CD4-positive, alpha-beta memory T cell (primary cell): ENCODE measurements around the gene CLIP2. TPM values are rescaled to one million over a fixed set of nuclear protein-coding genes. Genes with fewer than 3 reads are reported as not detected.
"Not testable (repeated sequence)": the region's sequence is repeated elsewhere in the genome, so short reads cannot be mapped to it uniquely, and the experiment has no call there.

ENCODE experiments used
- CTCF ChIA-PET: fragments of 350-600 bp; sonication (Branson Sonifier 250); formaldehyde crosslinking; loops from one replicate; lab custom pipeline; 2021; ENCODE audit warnings: inconsistent platforms; ENCODE audit not compliant: partially characterized antibody; lab: Charles Lee
- POLR2A ChIA-PET: fragments of 350-600 bp; sonication (Branson Sonifier 250); formaldehyde crosslinking; loops from one replicate; lab custom pipeline; 2021; ENCODE audit not compliant: partially characterized antibody; lab: Charles Lee
- DNase-seq, 5 donors: peaks; one replicate each; pipeline versions ENCODE4 v3.0.0 to v3.0.0-alpha.2; 2020 to 2022; ENCODE audit warnings: mixed read lengths in 1 of 5
- H3K27ac ChIP-seq: one replicate; pipeline ENCODE4 v1.7.0; 2013; ENCODE audit warnings: low read depth, low read length
- H3K27me3 ChIP-seq: 2 replicates; pipeline ENCODE4 v1.7.0; 2013; ENCODE audit warnings: mild to moderate bottlenecking, low read length, moderate library complexity; ENCODE audit not compliant: insufficient read depth
- H3K36me3 ChIP-seq: 2 replicates; pipeline ENCODE4 v1.7.0; 2013; ENCODE audit warnings: mild to moderate bottlenecking, low read length, moderate library complexity; ENCODE audit not compliant: insufficient read depth
- H3K4me1 ChIP-seq: 2 replicates; pipeline ENCODE4 v1.7.0; 2013; ENCODE audit warnings: mild to moderate bottlenecking, low read length, moderate library complexity; ENCODE audit not compliant: insufficient read depth
- H3K4me3 ChIP-seq, 2 donors: one replicate each; pipeline ENCODE4 v1.7.0; 2013; ENCODE audit warnings: low read length in 2 of 2, mild to moderate bottlenecking in 1 of 2
- H3K9me3 ChIP-seq, 2 donors: one replicate each; pipeline ENCODE4 v1.7.0; 2013; ENCODE audit warnings: low read length in 2 of 2, control low read depth in 1 of 2; ENCODE audit not compliant: control insufficient read depth in 1 of 2
- H3K27ac Mint-ChIP-seq, 7 donors: one replicate each; pipeline ENCODE4 v1.8.0; 2020 to 2021; ENCODE audit warnings: mixed read lengths in 7 of 7, mild to moderate bottlenecking in 6 of 7, inconsistent platforms in 3 of 7, moderate library complexity in 3 of 7
- H3K27me3 Mint-ChIP-seq, 2 donors: one replicate each; pipeline ENCODE4 v1.8.0; 2020 to 2021; ENCODE audit warnings: mixed read lengths in 2 of 2
- H3K36me3 Mint-ChIP-seq, 2 donors: one replicate each; pipeline ENCODE4 v1.8.0; 2020 to 2021; ENCODE audit warnings: mixed read lengths in 2 of 2, inconsistent platforms in 1 of 2, mild to moderate bottlenecking in 1 of 2
- H3K4me1 Mint-ChIP-seq, 4 donors: one replicate each; pipeline ENCODE4 v1.8.0; 2020 to 2021; ENCODE audit warnings: mixed read lengths in 4 of 4, mild to moderate bottlenecking in 1 of 4
- H3K4me3 Mint-ChIP-seq, 8 donors: one replicate each; pipeline ENCODE4 v1.8.0; 2020 to 2021; ENCODE audit warnings: mixed read lengths in 8 of 8, mild to moderate bottlenecking in 7 of 8, moderate library complexity in 6 of 8, inconsistent platforms in 3 of 8
- H3K9me3 Mint-ChIP-seq, 8 donors: one replicate each; pipeline ENCODE4 v1.8.0; 2020 to 2021; ENCODE audit warnings: mixed read lengths in 8 of 8, mild to moderate bottlenecking in 5 of 8, inconsistent platforms in 3 of 8, moderate library complexity in 1 of 8
- intact Hi-C: fragments of 100-400 bp; cut with micrococcal nuclease; formaldehyde crosslinking; loops from one replicate; pipeline ENCODE4 v1.15.1; 2023
- polyA plus RNA-seq, 2 donors: library from polyadenylated mRNA; unstranded; fragments of 300-500 nt; fragmentation: Illumina TruSeq; gene quantifications; one replicate each; pipeline ENCODE4 v1.2.3, GENCODE V29; 2021
- total RNA-seq, 2 experiments: library from RNA; stranded (reverse); gene quantifications; one replicate each; pipeline ENCODE4 v1.2.3, GENCODE V29; 2021

CLIP2 gene
- total and polyA plus RNA-seq, 4 experiments from 2014 or later: 0.15 to 5.7 (median 1.7) TPM

- no peaks in the 10 kb centered on the region for H3K4me1 Mint-ChIP-seq
- H3K9me3 Mint-ChIP-seq: no peaks in the 10 kb centered on the region
- no peaks in the 10 kb centered on the region for H3K36me3 ChIP-seq
- H3K4me3 Mint-ChIP-seq: no peak overlapping the region
- no peaks in the 10 kb centered on the region for H3K4me1 ChIP-seq
- H3K9me3 ChIP-seq: no peaks in the 10 kb centered on the region
- H3K4me3 ChIP-seq: no peak overlapping the region
- H3K27ac ChIP-seq: no peak overlapping the region
- no peak overlapping the region for H3K27ac Mint-ChIP-seq
- H3K27me3 Mint-ChIP-seq: no peaks in the 10 kb centered on the region
- POLR2A ChIA-PET: no interaction called here
- intact Hi-C loops: no loop called here
- no peak for DNase-seq
- no peaks in the 10 kb centered on the region for H3K36me3 Mint-ChIP-seq
- H3K27me3 ChIP-seq: no peaks in the 10 kb centered on the region
- CTCF ChIA-PET: no interaction called here
These were observed 60.4 kb downstream of the CLIP2 start for GRCh38 chr7:74349621-74350020.

DNA sequence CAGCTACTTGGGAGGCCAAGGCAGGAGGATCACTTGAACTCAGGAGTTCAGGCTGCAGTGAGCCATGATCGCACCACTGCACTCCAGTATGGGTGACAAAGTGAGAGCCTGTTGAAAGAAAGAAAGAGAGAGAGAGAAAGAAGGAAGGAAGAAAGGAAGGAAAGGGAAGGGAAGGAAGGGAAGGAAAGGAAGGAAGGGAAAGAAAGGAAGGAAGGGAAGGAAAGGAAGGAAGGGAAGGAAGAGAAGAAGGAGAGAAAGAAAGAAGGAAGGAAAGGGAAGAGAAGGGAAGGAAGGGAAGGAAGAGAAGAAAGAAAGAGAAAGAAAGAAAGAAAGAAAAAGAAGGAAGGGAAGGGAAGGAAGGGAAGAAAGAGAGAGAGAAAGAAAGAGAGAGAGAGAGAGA is 61.5 kb downstream of the CLIP2 start:
- Histone ChIP-seq H3K9me3 (no peaks in the 10 kb centered on the region), H3K4me3 (no peak overlapping the region), H3K27me3 (no peaks in the 10 kb centered on the region), H3K4me1 (no peaks in the 10 kb centered on the region), H3K36me3 (no peaks in the 10 kb centered on the region), H3K27ac (no peak overlapping the region)
- H3K9me3 Mint-ChIP-seq: peaks cover 0 to 2% (median 0%) of the 10 kb centered on the region in 8 donors
- no peaks in the 10 kb centered on the region for H3K4me1 Mint-ChIP-seq
- ChIA-PET CTCF (no interaction called here), POLR2A (no interaction called here)
- no peak overlapping the region for H3K4me3 Mint-ChIP-seq
- H3K27me3 Mint-ChIP-seq: no peaks in the 10 kb centered on the region
- DNase-seq: no peak
- no peak overlapping the region for H3K27ac Mint-ChIP-seq
- peaks cover 0 to 3% of the 10 kb centered on the region in 2 donors for H3K36me3 Mint-ChIP-seq
- intact Hi-C loops: no loop called here

DNA sequence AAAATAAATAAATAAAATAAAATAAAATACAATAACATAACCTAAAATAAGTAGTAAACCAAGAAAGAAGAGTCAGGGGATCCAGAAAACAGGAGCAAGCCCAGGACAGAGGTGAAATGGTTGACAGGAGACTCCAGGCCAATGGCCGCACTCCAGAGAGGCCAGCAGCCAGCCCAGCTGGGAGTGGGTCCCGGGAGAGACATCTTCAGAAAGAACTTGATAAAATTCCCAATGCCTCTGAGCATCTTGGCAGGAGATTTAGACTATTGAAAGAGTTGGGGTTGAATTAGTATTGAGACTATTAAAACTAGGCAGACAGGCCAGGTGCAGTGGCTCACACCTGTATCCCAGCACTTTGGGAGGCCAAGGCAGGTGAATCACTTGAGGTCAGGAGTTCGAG is 62.6 kb downstream of the CLIP2 start:
- Histone ChIP-seq H3K9me3 (no peaks in the 10 kb centered on the region), H3K36me3 (no peaks in the 10 kb centered on the region), H3K4me1 (no peaks in the 10 kb centered on the region), H3K27ac (no peak overlapping the region), H3K4me3 (no peak overlapping the region), H3K27me3 (no peaks in the 10 kb centered on the region)
- intact Hi-C loops: no loop called here
- Mint-ChIP-seq H3K27ac (no peak overlapping the region), H3K36me3 (peaks cover 0 to 8% of the 10 kb centered on the region in 2 donors), H3K4me1 (no peaks in the 10 kb centered on the region), H3K9me3 (peaks cover 0 to 6% (median 0%) of the 10 kb centered on the region in 8 donors), H3K4me3 (no peak overlapping the region), H3K27me3 (no peaks in the 10 kb centered on the region)
- DNase-seq: no peak
- ChIA-PET POLR2A (no interaction called here), CTCF (interaction anchor here (2.0 kb wide), 1 partner anchor 49 kb away, joined by 5 read pairs; no protein-coding TSS in a partner anchor)

DNA sequence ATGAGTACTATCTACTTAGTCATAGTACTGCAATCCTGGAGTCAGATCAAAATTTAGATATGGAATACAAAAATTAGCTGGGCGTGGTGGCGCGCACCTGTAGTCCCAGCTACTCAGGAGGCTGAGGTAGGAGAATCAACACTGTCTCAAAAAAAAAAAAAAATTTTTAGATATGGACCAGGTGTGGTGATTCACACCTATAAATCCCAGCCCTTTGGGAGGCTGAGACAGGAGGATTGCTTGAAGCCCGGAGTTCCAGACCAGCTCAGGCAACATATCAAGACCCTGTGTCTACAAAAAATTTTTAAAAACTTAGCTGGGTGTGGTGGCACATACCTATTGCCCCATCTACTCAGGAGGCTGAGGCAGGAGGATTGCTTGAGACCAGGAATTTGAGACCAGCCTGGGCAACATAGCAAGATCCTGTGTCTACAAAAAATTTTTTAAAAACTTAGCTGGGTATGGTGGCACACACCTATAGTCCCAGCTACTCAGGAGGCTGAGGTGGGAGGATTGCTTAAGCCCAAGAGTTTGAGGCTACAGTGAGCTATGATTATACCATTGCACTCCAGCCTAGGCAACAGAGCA is 63.4 kb downstream of the CLIP2 start:
- H3K4me1 ChIP-seq, H3K36me3 Mint-ChIP-seq, intact Hi-C loops, H3K9me3 Mint-ChIP-seq, H3K27me3 Mint-ChIP-seq, DNase-seq, H3K4me3 ChIP-seq, H3K36me3 ChIP-seq, H3K9me3 ChIP-seq, H3K27me3 ChIP-seq, POLR2A ChIA-PET, H3K4me1 Mint-ChIP-seq, H3K27ac ChIP-seq, H3K27ac Mint-ChIP-seq, H3K4me3 Mint-ChIP-seq: not testable (repeated sequence)
- CTCF ChIA-PET: interaction anchor here (0.7 to 2.0 kb wide), 2 partner anchors 48 to 655 kb away, joined by 3 to 5 read pairs; no protein-coding TSS in a partner anchor

DNA sequence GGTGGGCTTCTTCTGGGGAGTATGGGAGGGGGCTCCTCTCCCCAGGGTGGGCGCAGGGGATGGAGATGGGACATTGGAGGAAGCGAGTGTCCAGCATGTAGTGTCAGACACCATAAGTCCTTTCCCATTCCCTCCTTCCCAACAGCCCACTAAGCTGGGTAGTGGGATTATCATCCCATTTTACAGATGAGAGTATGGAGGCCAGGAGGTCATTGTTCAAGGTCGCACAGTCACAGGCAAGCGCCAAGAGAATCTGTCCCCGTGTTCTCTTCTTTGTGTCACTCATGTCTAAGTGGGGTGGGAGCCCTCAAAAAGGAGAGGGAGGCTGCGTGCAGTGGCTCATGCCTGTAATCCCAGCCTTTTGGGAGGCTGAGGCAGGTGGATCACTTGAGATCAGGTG is 64.8 kb downstream of the CLIP2 start:
- Mint-ChIP-seq H3K36me3 (peaks cover 0 to 8% of the 10 kb centered on the region in 2 donors), H3K4me1 (no peaks in the 10 kb centered on the region), H3K4me3 (no peak overlapping the region), H3K27me3 (no peaks in the 10 kb centered on the region), H3K27ac (no peak overlapping the region), H3K9me3 (peaks cover 0 to 6% (median 0%) of the 10 kb centered on the region in 8 donors)
- H3K4me1 ChIP-seq: no peaks in the 10 kb centered on the region
- H3K36me3 ChIP-seq: no peaks in the 10 kb centered on the region
- ChIA-PET CTCF (no interaction called here), POLR2A (no interaction called here)
- no peak overlapping the region for H3K4me3 ChIP-seq
- intact Hi-C loops: no loop called here
- H3K27ac ChIP-seq: no peak overlapping the region
- H3K27me3 ChIP-seq: no peaks in the 10 kb centered on the region
- H3K9me3 ChIP-seq: no peaks in the 10 kb centered on the region
- no peak for DNase-seq

GRCh38 chr7:74355091-74355490 is 65.9 kb downstream of the CLIP2 start:
- no peak overlapping the region for H3K4me3 Mint-ChIP-seq
- peaks cover 0 to 6% (median 0%) of the 10 kb centered on the region in 8 donors for H3K9me3 Mint-ChIP-seq
- no peak overlapping the region for H3K27ac ChIP-seq
- no peak for DNase-seq
- POLR2A ChIA-PET: no interaction called here
- no peaks in the 10 kb centered on the region for H3K9me3 ChIP-seq
- no peaks in the 10 kb centered on the region for H3K27me3 Mint-ChIP-seq
- intact Hi-C loops: no loop called here
- H3K4me3 ChIP-seq: no peak overlapping the region
- H3K27me3 ChIP-seq: no peaks in the 10 kb centered on the region
- peaks cover 0 to 8% of the 10 kb centered on the region in 2 donors for H3K36me3 Mint-ChIP-seq
- no peaks in the 10 kb centered on the region for H3K4me1 Mint-ChIP-seq
- no peak overlapping the region for H3K27ac Mint-ChIP-seq
- CTCF ChIA-PET: no interaction called here
- H3K36me3 ChIP-seq: no peaks in the 10 kb centered on the region
- H3K4me1 ChIP-seq: no peaks in the 10 kb centered on the region

DNA sequence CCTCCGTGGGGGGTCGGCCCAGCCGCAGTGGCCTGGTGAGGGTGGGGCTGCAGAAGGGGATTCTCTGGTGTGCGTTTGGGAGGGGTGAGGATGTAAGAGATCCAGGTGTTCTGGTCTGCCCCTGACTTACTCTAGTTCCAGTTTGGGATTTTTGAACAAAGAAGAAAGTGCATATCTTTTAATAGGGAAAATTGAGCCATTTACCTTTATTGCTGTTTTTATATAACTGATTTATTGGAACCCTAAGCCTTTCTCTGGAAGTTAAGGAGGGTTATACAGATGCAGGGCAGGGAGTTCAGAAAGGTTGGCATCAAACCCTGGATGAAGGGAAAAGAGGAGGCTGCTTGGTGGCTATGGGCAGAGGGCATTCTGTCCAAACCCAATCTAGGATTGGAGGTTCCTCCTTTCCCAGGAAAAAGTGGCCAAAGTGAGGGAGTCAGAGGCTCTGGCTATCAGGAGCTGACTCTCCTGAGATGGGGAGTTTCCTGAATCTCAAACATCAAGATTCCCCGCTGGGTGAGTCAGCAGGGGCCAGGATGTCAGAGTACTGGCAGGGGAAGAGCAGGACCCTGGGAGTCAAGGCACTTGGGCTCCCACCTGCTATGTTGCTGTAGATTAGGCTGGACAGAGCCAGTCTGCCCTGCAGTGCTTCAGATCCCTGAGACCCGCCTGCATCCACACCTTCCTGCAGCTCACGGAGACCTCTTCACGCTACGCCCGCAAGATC is 67.5 kb downstream of the CLIP2 start:
- Mint-ChIP-seq H3K27ac (peak overlapping the region in 1 of 7 donors; percentile 38), H3K4me3 (no peak overlapping the region), H3K4me1 (no peaks in the 10 kb centered on the region), H3K27me3 (no peaks in the 10 kb centered on the region), H3K9me3 (peaks cover 0 to 6% (median 0%) of the 10 kb centered on the region in 8 donors), H3K36me3 (peaks cover 0 to 8% of the 10 kb centered on the region in 2 donors)
- Histone ChIP-seq H3K4me3 (no peak overlapping the region), H3K36me3 (no peaks in the 10 kb centered on the region), H3K27me3 (no peaks in the 10 kb centered on the region), H3K9me3 (no peaks in the 10 kb centered on the region), H3K4me1 (no peaks in the 10 kb centered on the region), H3K27ac (no peak overlapping the region)
- ChIA-PET POLR2A (no interaction called here), CTCF (no interaction called here)
- no peak for DNase-seq
- intact Hi-C loops: no loop called here
